HEK293 (cell line): ENCODE data around the gene PIBF1.
A peak's percentile ranks its signal among the peaks of the same experiment; 100 is the strongest.
"Not testable (repeated sequence)": the region's sequence is repeated elsewhere in the genome, so short reads cannot be mapped to it uniquely, and the experiment has no call there.

Experiments
- CTCF ChIA-PET: fragments of 350-600 bp; formaldehyde crosslinking; extraction: SDS; loops from one replicate; lab custom pipeline; 2021; ENCODE audit warnings: antibody characterized with exemption; lab: Yijun Ruan, JAX
- POLR2A ChIA-PET: fragments of 300-600 bp; formaldehyde crosslinking; extraction: SDS; loops from one replicate; lab custom pipeline; 2020; ENCODE audit warnings: antibody characterized with exemption, inconsistent platforms; lab: Yijun Ruan, JAX
- H3K27ac ChIP-seq: fragments of 200-500 bp; sonication (Bioruptor generic); 2 replicates; pipeline ENCODE4 v1.5.1; 2014; ENCODE audit warnings: low read depth, low read length, control low read depth, inconsistent platforms; ENCODE audit errors: extremely low read depth
- H3K36me3 ChIP-seq, 2 experiments: fragments of 200-500 bp in 1 of 2; sonication (Bioruptor generic) in 1 of 2; 1 replicate in 1 of 2; 2 replicates in 1 of 2; pipeline ENCODE4 v1.5.1; 2014 to 2017; ENCODE audit warnings: inconsistent platforms in 2 of 2, low read length in 2 of 2; ENCODE audit not compliant: control insufficient read depth in 2 of 2, insufficient read depth in 1 of 2
- H3K4me1 ChIP-seq: fragments of 200-500 bp; sonication (Bioruptor generic); 2 replicates; pipeline ENCODE4 v1.5.1; 2014; ENCODE audit warnings: mild to moderate bottlenecking, low read length, inconsistent platforms; ENCODE audit not compliant: control insufficient read depth, insufficient read depth
- H3K4me3 ChIP-seq: 2 replicates; pipeline ENCODE4 v1.5.1; 2011; ENCODE audit warnings: low read depth, mild to moderate bottlenecking, control low read depth, low read length, moderate library complexity
- H3K9me3 ChIP-seq: fragments of 200-500 bp; sonication (Bioruptor generic); 2 replicates; pipeline ENCODE4 v1.5.1; 2014; ENCODE audit warnings: low read depth, low read length, inconsistent platforms; ENCODE audit not compliant: control insufficient read depth, insufficient read depth
- GLI2 ChIP-seq: fragments of 450-650 bp; formaldehyde crosslinking; IDR thresholded peaks from 2 replicates; pipeline ENCODE4; 2017; ENCODE audit warnings: missing biosample characterization, missing genetic modification characterization, low read depth, borderline replicate concordance
- PRDM1 ChIP-seq: fragments of 450-650 bp; formaldehyde crosslinking; IDR thresholded peaks from 2 replicates; pipeline ENCODE4; 2016; ENCODE audit warnings: missing biosample characterization, missing genetic modification characterization
- SCRT1 ChIP-seq: fragments of 450-650 bp; formaldehyde crosslinking; IDR thresholded peaks from 2 replicates; pipeline ENCODE4 v1.5.1; 2016; ENCODE audit warnings: missing biosample characterization, missing genetic modification characterization, borderline replicate concordance
- SCRT2 ChIP-seq: fragments of 450-650 bp; formaldehyde crosslinking; IDR thresholded peaks from 2 replicates; pipeline ENCODE4 v1.5.1; 2016; ENCODE audit warnings: missing biosample characterization, missing genetic modification characterization
- TCF7L2 ChIP-seq: IDR thresholded peaks from 2 replicates; pipeline ENCODE4 v1.6.1; 2011; ENCODE audit warnings: low read depth, mild to moderate bottlenecking, inconsistent platforms, low read length, moderate library complexity, borderline replicate concordance
- ZBTB17 ChIP-seq: fragments of 450-650 bp; formaldehyde crosslinking; IDR thresholded peaks from 2 replicates; pipeline ENCODE4 v1.5.1; 2016; ENCODE audit warnings: missing biosample characterization, missing genetic modification characterization
- ZBTB21 ChIP-seq: fragments of 450-650 bp; formaldehyde crosslinking; IDR thresholded peaks from 2 replicates; pipeline ENCODE4 v1.5.1; 2017; ENCODE audit warnings: missing biosample characterization, missing genetic modification characterization
- ZNF133 ChIP-seq: fragments of 450-650 bp; formaldehyde crosslinking; IDR thresholded peaks from 2 replicates; pipeline ENCODE4 v1.5.1; 2016; ENCODE audit warnings: missing biosample characterization, missing genetic modification characterization
- ZNF146 ChIP-seq: fragments of 450-650 bp; formaldehyde crosslinking; IDR thresholded peaks from 2 replicates; pipeline ENCODE4 v1.5.1; 2016; ENCODE audit warnings: missing biosample characterization, missing genetic modification characterization
- ZNF202 ChIP-seq: fragments of 450-650 bp; formaldehyde crosslinking; IDR thresholded peaks from 2 replicates; pipeline ENCODE4 v1.5.1; 2016; ENCODE audit warnings: missing biosample characterization, missing genetic modification characterization, borderline replicate concordance
- ZNF549 ChIP-seq: fragments of 450-650 bp; IDR thresholded peaks from 2 replicates; pipeline ENCODE4 v1.5.1; 2018; ENCODE audit warnings: missing biosample characterization, missing genetic modification characterization, mild to moderate bottlenecking, inconsistent platforms, moderate library complexity
- ZNF629 ChIP-seq: fragments of 450-650 bp; formaldehyde crosslinking; IDR thresholded peaks from 2 replicates; pipeline ENCODE4 v1.5.1; 2017; ENCODE audit warnings: missing biosample characterization, missing genetic modification characterization
- ZNF654 ChIP-seq: fragments of 450-650 bp; formaldehyde crosslinking; IDR thresholded peaks from 2 replicates; pipeline ENCODE4 v1.5.1; 2016; ENCODE audit warnings: low read depth, missing biosample characterization, missing genetic modification characterization
- ZNF664 ChIP-seq: fragments of 450-650 bp; formaldehyde crosslinking; IDR thresholded peaks from 2 replicates; pipeline ENCODE4 v1.5.1; 2016; ENCODE audit warnings: missing biosample characterization, missing genetic modification characterization
- TF ChIP-seq, protein P1 (sequence below): fragments of 450-650 bp; formaldehyde crosslinking; IDR thresholded peaks from 2 replicates; pipeline ENCODE4 v1.5.1; 2016; ENCODE audit warnings: missing biosample characterization, missing genetic modification characterization
- TF ChIP-seq, protein P2 (sequence below): fragments of 450-650 bp; formaldehyde crosslinking; IDR thresholded peaks from 2 replicates; pipeline ENCODE4 v1.5.1; 2016; ENCODE audit warnings: missing biosample characterization, missing genetic modification characterization
- TF ChIP-seq, protein P3 (sequence below): fragments of 450-650 bp; formaldehyde crosslinking; IDR thresholded peaks from 2 replicates; pipeline ENCODE4 v1.5.1; 2016; ENCODE audit warnings: missing biosample characterization, missing genetic modification characterization
- TF ChIP-seq, protein P4 (sequence below): fragments of 450-650 bp; formaldehyde crosslinking; IDR thresholded peaks from 2 replicates; pipeline ENCODE4 v1.5.1; 2016; ENCODE audit warnings: missing biosample characterization, missing genetic modification characterization
- TF ChIP-seq, protein P5 (sequence below): fragments of 450-650 bp; formaldehyde crosslinking; IDR thresholded peaks from 2 replicates; pipeline ENCODE4 v1.5.1; 2016; ENCODE audit warnings: missing biosample characterization, missing genetic modification characterization
- TF ChIP-seq, protein P6 (sequence below): fragments of 450-650 bp; formaldehyde crosslinking; IDR thresholded peaks from 2 replicates; pipeline ENCODE4 v1.5.1; 2016; ENCODE audit warnings: missing biosample characterization, missing genetic modification characterization, low read depth

PIBF1 gene

DNA sequence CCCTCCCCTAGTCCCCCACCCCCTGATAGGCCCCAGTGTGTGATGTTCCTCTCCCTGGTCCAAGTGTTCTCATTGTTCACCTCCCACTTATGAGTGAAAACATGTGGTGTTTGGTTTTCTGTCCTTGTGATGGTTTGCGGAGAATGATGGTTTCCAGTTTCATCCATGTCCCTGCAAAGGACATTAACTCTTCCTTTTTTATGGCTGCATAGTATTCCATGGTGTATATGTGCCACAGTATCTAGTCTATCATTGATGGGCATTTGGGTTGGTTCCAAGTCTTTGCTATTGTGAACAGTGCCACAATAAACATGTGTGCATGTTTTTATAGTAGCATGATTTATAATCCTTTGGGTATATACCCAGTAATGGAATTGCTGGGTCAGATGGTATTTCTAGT, 24.6 kb downstream of the PIBF1 start:
- CTCF ChIA-PET, H3K27ac ChIP-seq, H3K4me1 ChIP-seq, H3K9me3 ChIP-seq, POLR2A ChIA-PET, H3K4me3 ChIP-seq: not testable (repeated sequence)
- TF ChIP-seq ZNF146, result peak; percentile 85
- TF ChIP-seq ZNF202 (tag by site-specific recombination), result 0 out of 2 replicates have a peak, but pooled peaks have one; percentile 18
- TF ChIP-seq, protein P1, sequence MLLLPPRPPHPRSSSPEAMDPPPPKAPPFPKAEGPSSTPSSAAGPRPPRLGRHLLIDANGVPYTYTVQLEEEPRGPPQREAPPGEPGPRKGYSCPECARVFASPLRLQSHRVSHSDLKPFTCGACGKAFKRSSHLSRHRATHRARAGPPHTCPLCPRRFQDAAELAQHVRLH, result peak; percentile 53; the same call in 1 of the 2 replicates
- TF ChIP-seq, protein P2, sequence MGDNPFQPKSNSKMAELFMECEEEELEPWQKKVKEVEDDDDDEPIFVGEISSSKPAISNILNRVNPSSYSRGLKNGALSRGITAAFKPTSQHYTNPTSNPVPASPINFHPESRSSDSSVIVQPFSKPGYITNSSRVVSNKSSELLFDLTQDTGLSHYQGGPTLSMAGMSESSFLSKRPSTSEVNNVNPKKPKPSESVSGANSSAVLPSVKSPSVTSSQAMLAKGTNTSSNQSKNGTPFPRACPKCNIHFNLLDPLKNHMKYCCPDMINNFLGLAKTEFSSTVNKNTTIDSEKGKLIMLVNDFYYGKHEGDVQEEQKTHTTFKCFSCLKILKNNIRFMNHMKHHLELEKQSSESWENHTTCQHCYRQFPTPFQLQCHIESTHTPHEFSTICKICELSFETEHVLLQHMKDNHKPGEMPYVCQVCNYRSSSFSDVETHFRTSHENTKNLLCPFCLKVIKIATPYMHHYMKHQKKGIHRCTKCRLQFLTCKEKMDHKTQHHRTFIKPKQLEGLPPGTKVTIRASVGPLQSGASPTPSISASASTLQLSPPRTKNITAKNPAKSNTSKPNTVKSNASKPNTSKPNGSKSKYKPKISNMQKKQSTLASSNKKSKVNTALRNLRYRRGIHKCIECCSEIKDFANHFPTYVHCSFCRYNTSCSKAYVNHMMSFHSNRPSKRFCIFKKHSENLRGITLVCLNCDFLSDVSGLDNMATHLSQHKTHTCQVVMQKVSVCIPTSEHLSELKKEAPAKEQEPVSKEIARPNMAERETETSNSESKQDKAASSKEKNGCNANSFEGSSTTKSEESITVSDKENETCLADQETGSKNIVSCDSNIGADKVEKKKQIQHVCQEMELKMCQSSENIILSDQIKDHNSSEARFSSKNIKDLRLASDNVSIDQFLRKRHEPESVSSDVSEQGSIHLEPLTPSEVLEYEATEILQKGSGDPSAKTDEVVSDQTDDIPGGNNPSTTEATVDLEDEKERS, result 0 out of 2 replicates have a peak, but pooled peaks have one; percentile 24
- peaks cover 0 to 36% of the 10 kb centered on the region in 2 experiments; a peak in 2 of 3 replicates for H3K36me3 ChIP-seq

DNA sequence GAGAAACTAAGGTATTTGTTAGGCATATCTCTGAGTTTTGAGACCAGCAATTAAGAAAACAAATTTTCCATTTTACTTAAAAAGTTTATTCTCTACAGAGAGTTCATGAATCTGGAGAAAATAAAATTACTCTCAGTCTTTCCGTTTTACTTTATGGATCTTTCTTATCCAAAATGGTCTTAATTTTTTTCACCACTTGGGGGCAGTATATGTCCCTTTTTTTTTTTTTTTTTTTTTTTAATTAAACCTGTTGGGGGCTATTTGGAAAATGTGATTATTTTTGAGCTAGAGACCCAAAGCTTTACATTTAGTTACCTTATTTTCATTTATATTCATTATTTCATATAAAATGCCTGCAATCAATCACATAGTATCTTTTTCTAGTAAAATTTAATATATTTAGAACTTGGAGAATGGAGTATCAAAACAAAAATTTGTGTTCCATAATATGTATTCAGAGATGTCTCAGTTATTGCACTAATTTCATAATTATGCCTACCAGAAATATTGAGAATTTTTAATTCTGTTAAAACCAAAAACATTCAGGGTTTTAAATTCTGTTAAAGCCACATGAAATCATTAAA, 27.1 kb downstream of the PIBF1 start:
- TF ChIP-seq GLI2 (no peak), SCRT2 (tag by site-specific recombination) (peak; percentile 86), ZNF133 (tag by site-specific recombination) (no peak), SCRT1 (tag by site-specific recombination) (peak; percentile 84), PRDM1 (tag by site-specific recombination) (peak; percentile 60), ZNF654 (peak; percentile 49)
- TF ChIP-seq, protein P3, sequence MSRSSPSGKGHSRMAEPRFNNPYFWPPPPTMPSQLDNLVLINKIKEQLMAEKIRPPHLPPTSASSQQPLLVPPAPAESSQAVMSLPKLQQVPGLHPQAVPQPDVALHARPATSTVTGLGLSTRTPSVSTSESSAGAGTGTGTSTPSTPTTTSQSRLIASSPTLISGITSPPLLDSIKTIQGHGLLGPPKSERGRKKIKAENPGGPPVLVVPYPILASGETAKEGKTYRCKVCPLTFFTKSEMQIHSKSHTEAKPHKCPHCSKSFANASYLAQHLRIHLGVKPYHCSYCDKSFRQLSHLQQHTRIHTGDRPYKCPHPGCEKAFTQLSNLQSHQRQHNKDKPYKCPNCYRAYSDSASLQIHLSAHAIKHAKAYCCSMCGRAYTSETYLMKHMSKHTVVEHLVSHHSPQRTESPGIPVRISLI, result peak; percentile 91
- TF ChIP-seq, protein P4, sequence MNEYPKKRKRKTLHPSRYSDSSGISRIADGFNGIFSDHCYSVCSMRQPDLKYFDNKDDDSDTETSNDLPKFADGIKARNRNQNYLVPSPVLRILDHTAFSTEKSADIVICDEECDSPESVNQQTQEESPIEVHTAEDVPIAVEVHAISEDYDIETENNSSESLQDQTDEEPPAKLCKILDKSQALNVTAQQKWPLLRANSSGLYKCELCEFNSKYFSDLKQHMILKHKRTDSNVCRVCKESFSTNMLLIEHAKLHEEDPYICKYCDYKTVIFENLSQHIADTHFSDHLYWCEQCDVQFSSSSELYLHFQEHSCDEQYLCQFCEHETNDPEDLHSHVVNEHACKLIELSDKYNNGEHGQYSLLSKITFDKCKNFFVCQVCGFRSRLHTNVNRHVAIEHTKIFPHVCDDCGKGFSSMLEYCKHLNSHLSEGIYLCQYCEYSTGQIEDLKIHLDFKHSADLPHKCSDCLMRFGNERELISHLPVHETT (tag by site-specific recombination), result no peak
- H3K36me3 ChIP-seq, result peaks cover 0 to 31% of the 10 kb centered on the region in 2 experiments; a peak in 2 of 3 replicates
- no peaks in the 10 kb centered on the region for H3K9me3 ChIP-seq
- H3K4me1 ChIP-seq, result no peaks in the 10 kb centered on the region
- ChIA-PET POLR2A (no interaction called here), CTCF (interaction anchor here (0.6 to 0.7 kb wide), 4 partner anchors 11 to 249 kb away, joined by 3 to 9 read pairs (median 4); partner anchors contain the start of gene KLF5)
- H3K4me3 ChIP-seq, result no peak overlapping the region
- H3K27ac ChIP-seq, result no peak overlapping the region

DNA sequence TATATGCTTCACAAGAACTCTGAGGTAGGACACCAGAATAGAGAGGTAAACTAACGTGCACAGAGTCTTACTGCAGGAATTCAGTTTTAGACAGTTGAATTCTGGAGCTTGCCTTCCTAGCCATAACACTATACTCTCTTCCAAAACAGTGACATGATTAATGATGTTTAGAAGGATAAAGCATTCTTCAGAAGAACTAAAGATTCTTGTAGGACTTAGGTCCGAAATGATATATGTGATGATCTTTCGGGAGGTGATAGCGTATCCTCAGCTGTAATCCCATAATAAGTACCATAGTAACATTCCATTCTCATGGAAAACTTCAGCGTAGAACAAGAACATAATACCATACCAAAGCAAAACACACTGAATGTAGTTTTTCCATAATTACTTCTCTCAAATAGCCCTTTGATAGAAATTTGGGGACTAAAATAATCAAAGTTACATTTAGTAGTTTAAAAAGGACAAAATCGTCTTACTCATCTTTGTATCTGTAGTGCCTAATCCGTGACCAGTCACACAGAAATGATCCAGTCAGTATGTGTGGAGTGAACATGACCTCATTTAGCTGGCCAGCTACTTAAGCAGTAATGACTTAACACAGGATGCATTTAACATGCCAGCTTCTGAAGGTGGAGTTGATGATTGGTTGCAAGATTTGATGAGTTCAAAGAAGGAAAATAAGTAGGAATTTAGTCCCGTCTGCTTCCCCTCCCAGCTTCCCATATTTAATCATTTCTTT, 38.4 kb downstream of the PIBF1 start:
- Histone ChIP-seq H3K9me3 (no peaks in the 10 kb centered on the region), H3K4me3 (no peak overlapping the region), H3K36me3 (peaks cover 0 to 15% of the 10 kb centered on the region in 2 experiments; a peak in 1 of 3 replicates), H3K27ac (no peak overlapping the region), H3K4me1 (no peaks in the 10 kb centered on the region)
- ChIA-PET CTCF (interaction anchor here (0.5 to 1.8 kb wide), 2 partner anchors 13 to 668 kb away, joined by 3 to 10 read pairs; no protein-coding TSS in a partner anchor), POLR2A (no interaction called here)
- peak; percentile 51; the same call in 1 of the 2 replicates for TF ChIP-seq ZNF664 (tag by site-specific recombination)
- TF ChIP-seq ZBTB21 (tag by site-specific recombination), result peak; percentile 60; the same call in 1 of the 2 replicates
- no peak for TF ChIP-seq ZNF549 (tag by site-specific recombination)
- peak; percentile 29; the same call in 1 of the 2 replicates for TF ChIP-seq ZBTB17 (tag by site-specific recombination)
- TF ChIP-seq, protein P5, sequence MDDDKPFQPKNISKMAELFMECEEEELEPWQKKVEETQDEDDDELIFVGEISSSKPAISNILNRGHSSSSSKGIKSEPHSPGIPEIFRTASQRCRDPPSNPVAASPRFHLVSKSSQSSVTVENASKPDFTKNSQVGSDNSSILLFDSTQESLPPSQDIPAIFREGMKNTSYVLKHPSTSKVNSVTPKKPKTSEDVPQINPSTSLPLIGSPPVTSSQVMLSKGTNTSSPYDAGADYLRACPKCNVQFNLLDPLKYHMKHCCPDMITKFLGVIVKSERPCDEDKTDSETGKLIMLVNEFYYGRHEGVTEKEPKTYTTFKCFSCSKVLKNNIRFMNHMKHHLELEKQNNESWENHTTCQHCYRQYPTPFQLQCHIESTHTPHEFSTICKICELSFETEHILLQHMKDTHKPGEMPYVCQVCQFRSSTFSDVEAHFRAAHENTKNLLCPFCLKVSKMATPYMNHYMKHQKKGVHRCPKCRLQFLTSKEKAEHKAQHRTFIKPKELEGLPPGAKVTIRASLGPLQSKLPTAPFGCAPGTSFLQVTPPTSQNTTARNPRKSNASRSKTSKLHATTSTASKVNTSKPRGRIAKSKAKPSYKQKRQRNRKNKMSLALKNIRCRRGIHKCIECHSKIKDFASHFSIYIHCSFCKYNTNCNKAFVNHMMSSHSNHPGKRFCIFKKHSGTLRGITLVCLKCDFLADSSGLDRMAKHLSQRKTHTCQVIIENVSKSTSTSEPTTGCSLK, result no peak
- TF ChIP-seq, protein P6, sequence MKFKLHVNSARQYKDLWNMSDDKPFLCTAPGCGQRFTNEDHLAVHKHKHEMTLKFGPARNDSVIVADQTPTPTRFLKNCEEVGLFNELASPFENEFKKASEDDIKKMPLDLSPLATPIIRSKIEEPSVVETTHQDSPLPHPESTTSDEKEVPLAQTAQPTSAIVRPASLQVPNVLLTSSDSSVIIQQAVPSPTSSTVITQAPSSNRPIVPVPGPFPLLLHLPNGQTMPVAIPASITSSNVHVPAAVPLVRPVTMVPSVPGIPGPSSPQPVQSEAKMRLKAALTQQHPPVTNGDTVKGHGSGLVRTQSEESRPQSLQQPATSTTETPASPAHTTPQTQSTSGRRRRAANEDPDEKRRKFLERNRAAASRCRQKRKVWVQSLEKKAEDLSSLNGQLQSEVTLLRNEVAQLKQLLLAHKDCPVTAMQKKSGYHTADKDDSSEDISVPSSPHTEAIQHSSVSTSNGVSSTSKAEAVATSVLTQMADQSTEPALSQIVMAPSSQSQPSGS (tag by site-specific recombination), result 0 out of 2 replicates have a peak, but pooled peaks have one; percentile 37
- peak; percentile 37; the same call in 1 of the 2 replicates for TF ChIP-seq TCF7L2
- TF ChIP-seq ZNF629, result peak; percentile 81
